HG02678 (cell line): ENCODE measurements around the gene POMGNT2.
"Not testable (repeated sequence)": the region's sequence is repeated elsewhere in the genome, so short reads cannot be mapped to it uniquely, and the experiment has no call there.

Experiments
- ATAC-seq: cut with Tn5 transposase; IDR thresholded peaks from one replicate; pipeline ENCODE4 v1.9.1; 2021; ENCODE audit warnings: mild to moderate bottlenecking, moderate library complexity; ENCODE audit not compliant: unreplicated experiment

POMGNT2 gene

DNA sequence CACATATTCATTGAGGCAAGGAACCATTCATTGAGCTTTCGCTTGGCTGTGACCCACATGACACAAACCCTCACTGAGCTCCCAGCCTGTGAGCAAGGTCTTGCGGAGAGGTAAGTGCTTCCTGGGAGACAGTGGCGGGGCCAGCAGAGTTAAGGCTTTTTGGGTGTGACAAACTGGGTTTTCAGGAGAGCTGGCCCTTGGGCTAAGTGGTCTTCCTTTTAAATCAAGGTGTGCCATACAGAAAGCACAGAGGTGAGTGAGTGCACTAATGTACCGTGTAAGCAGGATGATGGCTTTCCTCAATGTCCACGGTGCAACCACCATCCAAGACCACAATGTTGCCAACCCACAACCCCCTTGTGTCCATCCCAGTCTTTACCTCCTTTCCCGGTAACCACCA is 28.6 kb downstream of the POMGNT2 start:
- ATAC-seq: no peak

DNA sequence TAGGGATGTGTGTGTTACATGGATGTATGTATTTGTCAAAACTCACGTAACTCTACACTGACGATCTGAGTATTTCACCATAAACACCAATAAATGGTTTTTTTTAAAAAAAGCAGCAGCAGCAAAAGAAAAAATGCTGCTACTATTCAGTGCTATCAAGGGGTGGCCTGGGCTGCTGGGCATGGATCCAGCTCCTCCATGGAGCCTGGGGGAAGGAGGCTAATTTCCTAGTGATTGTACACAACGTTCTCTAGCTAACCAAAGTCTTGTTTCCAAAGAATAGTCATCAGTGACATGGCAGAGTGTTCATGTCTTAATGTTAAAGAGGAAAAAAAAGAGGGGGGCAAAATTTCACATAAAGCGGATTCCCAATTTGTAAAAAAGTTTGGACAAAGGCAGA is 29.0 kb downstream of the POMGNT2 start:
- ATAC-seq: no peak

DNA sequence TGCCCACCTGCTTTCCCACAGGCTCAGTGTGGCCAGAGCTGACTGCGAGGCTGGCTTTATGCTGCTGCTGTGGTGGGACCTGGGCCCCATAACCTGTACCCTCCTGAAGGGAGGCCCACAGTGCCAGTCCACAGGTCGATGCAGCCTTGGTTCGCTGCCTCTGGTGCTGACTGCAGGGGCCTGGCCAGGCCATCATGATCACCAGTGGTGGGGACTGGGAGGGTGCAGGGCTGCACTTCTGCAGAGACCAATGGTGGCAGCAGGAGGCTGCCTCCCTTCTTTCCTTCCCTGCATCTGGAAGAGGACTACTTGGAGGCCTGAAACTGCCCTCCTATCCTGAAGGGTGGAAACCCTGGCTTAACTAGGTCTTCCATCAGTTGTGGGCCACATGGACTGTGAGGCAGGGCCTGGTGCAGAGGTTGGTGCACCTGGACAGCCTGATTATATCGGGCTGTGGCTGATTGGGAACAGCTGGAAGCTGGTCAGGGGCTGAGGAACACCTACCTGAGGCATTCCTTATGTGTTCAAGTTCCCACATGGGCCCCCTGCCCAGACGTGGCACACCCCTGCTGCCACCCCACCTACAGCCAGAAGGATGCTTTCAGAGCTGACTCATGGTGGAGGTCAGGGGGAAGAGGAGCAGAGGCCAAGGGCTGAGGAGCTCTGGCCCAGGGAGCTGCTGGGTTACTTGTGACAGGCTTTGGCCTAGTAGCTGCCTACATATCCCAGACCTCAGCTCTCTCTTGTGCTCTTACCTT is 29.8 kb downstream of the POMGNT2 start:
- no peak for ATAC-seq

DNA sequence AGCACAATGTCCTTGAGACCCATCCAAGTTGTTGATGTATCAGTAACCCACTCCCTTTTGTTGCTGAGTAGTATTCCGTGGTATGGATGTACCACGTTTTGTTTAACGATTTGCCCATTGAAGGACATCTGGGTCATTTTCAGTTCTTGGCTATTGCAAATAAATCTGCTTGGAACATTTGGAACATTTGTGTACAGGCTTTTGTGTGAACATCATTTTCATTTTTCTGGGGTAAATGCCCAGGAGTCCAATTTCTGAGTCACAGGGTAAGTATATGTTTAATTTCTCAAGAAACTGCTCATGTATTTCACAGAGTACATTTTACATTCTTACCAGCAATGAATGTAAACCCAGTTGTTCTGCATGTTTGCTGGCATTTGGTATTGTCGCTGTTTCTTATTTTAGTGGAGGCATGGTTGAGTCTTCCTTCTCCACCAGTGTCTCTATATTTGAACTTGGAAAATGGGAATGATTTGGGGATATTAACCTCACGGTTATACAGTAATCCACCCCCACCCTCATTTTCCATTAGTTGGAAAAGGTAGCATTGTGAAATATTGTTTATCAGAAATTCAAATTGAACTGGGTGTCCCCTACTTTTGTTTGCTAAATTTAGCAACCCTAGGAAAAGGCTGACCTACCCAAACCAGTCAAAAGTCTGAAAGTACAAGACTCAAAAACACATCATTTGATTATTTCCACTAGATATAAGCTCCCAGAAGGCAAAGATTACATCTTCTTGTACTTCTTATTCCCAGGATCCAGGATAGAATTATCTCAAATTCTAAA is 30.8 kb downstream of the POMGNT2 start:
- ATAC-seq: no peak

DNA sequence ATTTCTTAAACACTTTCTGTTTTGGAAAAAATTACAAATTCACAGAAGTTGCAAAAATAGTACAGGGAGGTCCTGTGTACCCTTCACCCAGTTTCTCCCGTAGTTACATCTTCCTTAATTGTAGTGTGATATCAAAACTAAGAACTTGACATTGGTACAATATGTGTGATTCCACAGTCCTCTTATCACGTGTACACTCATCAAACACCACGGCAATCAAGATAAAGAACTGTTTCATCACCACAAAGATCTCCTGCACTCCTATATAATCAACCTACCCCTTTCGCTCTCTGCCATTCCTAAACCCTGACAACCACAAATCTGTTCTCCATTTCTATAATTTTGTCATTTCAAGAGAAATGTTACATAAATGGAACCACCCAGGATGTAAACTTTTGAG is 31.4 kb downstream of the POMGNT2 start:
- no peak for ATAC-seq

DNA sequence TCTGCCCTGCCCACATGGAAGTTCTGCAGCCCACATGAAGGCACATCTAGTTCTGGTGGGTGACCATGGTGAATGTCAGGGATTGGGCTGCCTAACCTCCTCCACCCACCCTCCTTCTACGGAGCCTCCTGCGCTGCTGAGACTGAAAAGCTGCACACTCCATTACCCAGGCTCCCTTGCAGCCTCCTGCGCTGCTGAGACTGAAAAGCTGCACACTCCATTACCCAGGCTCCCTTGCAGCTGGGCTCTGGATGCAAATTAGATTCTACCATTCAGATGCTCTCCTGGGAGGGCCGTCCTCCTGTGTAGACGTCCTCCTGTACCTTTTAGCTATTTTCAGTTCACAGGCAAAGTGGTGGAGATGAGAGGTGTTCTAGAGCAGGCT is 32.1 kb downstream of the POMGNT2 start:
- ATAC-seq: no peak

DNA sequence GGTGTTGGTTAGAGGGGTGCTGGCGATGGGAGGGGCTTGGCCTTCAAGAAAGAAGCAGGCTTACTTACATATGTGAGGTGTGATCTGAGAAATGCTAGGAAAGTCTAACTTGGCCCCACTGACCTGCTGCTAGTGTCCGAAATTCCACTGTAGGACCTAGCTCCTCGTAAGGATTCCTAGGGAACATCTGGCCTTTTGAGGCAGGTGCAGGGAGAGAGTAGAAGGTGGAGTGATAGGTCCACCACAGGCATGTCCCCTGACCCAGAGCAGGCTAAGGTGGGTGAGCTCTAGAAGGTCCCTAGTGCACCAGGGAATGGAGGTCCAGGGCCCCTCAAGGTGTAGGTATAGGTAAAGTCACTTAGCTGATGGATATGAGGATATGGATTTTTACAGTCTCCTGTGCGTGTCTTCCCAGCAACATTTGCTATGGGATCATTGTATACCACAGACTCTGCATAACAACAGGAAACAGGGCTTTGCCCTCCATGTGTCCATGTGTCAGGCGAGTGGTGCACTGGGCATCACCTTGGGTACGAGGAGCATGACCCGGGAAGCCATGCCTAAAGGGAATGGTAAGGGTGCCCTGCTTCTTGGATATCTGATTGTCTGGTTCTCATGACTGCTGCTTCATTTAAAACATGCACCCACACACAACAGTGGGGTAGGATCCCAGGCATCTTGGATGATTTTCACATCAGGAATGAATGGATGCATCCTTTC is 32.6 kb downstream of the POMGNT2 start:
- ATAC-seq: no peak

DNA sequence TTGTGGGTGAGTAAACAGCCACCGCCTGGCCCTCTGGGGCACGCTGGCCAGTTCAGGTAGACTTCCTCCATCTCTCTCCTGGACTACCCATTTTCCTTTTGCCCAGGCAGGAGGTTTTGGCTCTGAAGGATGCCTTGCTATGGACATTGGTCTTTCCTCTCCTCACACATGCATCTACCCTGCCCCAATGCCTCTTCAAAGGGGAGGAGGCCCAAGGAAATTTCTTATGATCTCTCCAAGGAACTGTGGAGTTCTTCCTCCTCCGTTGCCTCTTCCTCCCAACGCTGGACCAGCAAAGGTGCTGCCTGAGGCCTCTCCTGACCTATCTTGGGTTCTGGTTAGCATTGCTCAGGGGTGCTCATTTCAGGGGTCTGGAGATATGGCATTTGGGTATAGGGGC is 33.5 kb downstream of the POMGNT2 start:
- ATAC-seq: no peak

DNA sequence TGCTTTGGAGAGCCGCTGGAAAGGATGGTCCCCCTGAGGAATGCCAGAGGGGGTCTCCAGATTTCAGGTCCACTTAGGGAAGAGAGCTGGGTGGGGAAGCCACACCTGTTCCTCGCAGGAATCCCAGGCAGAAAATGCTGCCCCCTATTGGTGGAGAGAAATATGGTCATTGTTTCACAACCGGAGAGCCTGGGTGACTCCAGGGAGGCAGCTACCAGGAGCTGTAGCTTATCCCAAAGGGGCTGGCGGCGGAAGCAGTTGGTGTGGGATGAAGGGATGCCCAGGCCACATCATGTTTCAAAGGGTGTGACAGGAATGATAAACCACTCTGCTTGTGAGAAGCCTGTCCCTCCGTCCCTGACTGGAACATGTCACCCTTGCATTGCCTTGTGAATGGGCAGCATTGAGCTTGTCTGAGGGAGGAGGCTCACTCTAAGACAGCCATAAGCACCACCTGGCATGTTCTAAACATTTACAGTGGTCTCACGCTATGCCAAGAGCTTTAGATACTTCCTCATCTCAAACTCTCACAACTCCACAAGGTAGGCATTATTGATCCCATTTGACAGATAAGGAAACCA is 34.5 kb downstream of the POMGNT2 start:
- no peak for ATAC-seq

DNA sequence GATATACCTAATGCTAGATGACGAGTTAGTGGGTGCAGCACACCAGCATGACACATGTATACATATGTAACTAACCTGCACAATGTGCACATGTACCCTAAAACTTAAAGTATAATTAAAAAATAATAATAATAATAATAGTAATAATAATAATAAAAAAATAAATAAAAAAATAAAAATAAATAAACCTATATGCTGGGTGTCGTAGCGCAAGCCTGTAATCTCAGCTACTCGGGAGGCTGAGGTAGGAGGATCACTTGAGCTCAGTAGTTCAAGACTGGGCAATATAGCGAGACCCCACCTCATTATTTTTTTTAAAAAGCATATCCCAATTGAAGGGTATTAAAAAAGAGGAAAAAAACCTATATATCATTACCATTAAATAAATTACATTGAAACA is 35.2 kb downstream of the POMGNT2 start:
- ATAC-seq: not testable (repeated sequence)

DNA sequence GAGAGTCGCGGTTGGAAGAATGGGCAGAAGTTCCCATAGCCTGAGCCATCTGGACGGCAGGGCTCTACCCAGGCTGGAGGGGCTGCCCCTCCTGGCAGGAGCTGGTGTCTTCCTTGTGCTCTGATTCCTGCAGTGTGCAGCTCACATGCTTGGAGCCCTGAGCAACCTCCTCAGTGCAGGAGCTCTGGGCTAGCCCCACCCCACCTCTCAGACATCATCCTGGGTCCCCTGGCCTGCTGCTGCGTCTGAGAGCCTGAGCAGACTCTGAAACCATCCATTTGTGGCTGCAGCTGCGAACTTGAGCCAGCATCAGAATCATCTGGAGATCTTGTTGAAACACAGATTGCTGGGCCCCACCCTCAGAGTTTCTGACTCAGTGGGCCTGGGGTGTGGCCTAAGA is 42.8 kb downstream of the POMGNT2 start:
- ATAC-seq: no peak

DNA sequence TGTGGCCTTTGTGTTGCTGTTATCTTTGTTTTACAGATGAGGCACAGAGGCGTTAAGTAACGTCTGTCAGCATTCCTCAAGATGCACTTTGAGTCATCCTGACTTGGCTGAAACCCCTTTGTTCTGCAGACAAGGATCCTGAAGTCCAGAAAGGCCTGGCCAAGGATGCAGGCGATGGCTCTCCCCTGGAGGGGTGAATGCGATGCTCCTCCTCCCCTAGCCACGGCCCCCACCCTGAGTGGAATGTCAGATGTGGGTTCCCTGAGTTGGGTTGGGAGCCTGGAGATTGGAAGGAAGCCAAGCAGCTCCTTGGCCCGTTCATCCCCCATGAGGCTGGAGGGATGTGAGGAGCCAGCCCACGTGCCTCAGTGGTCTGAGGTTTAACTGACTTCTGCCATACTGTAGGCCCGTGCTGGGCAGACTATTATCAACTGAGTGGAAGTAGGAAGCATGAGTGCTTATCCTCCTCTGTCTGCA is 43.3 kb downstream of the POMGNT2 start:
- ATAC-seq: no peak

DNA sequence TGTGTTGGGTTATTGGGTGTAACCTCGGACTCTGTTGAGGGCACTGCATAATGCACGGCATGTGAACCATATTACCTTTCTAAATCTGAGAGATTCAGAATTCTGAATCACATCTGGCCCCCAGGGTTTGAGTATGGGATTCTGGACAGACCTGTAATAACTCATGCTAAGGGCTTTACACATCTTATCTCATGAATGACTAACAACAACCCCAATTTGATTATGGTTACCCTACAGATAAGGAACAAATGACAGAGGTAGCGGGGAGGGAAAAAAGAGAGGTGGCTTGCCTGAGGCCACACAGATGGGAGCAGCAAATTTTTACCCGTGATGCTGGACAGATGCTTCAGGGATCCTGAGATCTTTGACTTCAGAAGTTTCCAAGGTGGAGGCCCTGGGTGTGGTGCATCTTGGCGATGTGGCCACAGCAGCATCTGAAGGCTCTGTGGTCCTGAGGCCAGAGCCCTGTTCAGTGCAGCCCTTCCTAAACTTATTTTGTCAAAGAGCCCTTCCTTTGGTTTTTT is 43.8 kb downstream of the POMGNT2 start:
- ATAC-seq: no peak

DNA sequence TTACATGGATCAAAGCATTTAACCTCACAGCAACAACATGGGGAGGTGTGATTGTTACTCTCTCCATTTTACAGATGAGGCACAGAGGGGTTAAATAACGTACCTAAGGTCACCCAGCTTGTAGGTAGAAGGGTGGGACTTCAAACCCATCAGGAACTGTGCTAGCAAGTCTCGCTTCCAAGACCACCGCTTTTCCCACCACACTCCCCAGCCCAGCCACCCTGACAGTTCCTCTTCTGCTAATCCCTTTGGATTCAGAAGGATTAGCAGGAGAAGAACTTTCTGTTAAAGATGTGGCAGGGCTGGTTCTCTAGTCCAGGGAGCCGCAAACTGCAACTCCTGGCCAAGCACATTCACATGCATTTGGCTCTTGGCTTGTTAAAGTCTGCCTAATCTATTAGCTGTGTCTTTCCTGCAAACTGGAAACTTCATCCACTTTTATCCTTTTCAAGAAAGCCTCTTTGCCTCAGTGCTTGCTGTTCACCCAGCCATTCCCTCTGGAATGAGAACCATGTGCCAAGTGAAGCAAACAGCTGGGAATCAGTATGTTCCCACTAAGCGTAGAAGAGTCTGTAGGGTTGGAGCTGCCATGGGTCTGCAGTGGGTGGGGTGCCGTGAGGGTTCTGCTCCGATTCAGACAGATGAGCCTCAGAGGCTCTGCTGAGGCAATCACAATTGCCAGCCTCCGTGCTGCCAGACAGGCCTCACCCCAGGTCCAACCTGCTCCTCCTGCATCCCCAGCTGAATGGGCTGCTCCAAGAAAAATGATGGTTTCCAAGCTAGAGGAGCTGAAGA is 44.6 kb downstream of the POMGNT2 start:
- ATAC-seq: no peak

DNA sequence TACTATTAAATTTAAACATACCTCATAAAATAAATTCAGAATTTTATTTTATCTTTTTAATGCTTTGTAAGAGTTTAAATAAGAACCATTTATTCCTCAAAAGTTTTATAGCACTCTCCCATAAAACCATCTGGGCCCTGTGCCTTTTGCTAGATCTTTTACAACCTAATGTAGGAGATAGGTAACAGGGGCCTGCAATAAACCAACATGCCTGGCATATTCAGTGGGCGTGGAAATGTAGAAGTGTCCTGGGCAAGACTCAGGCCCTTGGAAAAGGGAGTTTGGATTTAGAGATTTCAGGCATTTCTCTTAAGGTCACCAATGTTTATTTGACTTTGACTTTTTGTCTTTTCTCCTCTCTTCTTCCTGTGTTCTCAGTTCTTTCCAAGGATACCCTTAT is 46.4 kb downstream of the POMGNT2 start:
- no peak for ATAC-seq

DNA sequence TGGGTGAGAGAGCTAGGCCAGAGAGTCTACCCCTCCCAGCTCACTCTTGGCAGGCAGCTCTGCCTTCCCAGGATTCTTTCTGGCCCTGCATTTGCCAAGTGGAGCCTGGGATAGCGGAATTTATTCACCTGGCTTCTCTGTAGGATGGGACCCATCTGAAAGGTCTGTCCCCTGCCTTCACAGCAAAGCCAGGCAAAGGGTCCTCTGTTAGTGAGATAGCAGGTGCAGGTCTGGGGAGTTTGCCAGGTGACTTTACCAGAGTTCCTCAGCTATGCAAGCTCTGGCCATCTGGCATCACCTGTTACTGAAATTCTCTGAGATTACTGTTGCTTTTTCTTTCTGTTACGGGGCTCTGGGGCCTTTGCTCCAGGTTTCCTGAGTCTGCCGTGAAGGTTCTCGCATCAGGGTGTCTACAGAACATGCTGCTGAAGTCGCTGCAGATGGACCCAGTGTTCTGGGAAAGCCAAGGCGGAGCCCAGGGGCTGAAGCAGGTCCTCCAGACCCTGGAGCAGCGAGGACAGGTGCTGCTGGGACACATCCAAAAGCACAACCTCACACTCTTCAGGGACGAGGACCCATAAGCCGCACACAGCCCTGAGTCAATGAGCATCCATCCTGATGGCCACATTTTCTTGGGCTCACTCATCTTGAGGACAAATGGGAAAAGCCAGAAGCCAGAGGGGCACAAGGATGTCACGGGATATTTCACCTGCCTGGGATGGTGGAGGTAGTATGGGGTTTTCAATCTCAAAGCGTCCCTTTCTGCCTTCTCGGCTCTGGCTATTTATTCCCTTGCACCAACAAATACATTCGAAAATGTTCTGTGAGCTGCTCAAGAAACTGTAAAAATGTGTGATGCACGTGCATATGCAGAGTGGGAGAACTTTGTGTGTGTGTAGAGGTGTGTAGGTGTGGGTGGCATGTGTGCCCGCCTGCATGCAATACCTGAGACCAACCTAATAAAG is 49.8 kb downstream of the POMGNT2 start:
- no peak for ATAC-seq

DNA sequence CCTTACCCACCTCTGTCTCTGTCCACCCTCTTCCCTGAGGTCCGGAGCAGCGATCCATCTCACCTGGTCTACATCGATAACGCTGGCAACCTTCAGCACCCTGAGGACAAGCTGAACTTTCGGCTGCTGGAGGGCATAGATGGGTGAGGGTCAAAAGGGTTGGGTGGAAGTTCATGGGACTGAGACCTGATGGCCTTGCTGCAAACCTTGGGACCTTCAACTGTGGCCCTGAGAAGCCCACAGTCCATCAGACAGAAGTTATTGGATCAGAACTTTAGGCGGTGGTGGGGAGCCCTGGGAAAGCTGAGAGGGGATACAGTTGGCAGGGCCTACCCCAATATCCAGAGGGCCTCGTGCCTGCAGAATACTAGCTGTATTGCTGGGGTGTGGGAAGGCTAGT is 50.5 kb downstream of the POMGNT2 start:
- no peak for ATAC-seq

DNA sequence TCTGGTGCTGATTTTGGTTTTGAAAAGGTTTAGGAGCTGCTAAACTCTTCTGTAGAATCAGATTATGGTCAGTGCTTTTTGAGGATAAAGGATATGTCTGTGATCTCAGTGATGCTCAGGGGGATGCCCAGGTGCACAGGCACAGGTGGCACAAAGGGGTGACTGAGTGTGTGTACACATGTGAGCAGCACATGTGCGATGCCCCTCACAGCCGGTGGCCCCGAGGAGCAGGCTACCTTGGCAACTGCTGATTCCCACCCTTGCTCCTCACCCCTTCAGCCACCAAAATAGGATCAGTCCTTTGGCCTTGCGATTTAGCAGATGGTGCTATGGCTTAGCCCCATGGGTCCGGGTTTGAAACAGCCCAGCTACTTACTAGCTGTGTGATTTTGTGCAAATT is 51.1 kb downstream of the POMGNT2 start:
- no peak for ATAC-seq

DNA sequence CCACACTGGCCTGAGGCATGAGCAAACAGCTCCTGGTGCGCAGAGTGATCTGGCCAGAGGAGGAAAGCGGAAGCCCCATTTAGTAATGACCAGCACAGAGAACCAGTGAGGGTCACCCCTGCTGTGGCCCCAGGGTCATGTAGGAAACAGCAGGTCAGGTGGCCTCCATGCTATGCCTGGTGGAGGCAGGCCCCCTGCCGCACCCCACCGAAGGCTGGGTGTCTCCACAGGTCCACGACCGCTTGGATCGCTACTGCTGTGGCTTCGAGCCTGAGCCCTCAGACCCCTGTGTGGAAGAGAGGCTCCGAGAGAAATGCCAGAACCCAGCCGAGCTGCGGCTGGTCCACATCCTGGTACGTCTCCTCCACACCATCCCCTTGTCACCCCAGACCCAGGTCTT is 52.6 kb downstream of the POMGNT2 start:
- ATAC-seq: no peak
